Activated CD4-positive, CD25-positive, alpha-beta regulatory T cell treated with anti-CD3 and anti-CD28 coated beads, Interleukin-2, amount 50 U/mL, for 24 hours (primary cell): ENCODE measurements around the gene MEAK7.

ENCODE experiments used
- ATAC-seq, 2 donors: fragments of 150-1000 bp; cut with Tn5 transposase; one replicate each; pipeline ENCODE4 v1.10.0; 2021; ENCODE audit warnings: mild to moderate bottlenecking in 1 of 2, moderate library complexity in 1 of 2

Gene MEAK7

DNA sequence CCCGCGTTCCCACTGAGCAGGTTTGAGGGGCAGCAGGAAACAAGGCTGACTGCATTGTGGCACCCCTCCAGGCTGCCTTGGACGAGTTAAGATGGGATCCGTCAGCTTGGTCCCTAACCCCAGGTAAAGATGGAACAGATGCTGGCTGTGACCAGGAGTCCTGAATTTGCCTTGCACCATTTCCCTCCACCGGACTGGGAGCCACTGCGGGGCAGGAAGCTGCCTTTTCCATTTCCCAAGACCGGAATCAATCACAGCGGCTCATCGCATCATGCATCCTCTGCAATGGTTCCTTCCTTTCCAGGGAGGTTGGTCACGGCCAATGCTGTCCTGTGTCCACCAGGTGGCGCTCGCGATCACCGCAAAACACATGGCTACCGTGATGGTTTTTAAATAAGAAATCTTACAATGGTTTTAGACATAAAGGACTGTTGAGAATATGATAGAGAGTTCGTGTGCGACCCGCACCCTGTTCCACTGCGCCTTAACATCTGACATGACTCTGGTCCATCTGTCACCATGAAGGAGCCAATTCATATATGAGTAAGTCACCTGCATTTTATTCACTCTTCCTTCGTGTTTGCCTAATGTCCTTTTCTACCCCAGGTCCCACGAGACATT, 6.8 kb upstream of the MEAK7 start:
- ATAC-seq, result peak; percentile 20 to 21

DNA sequence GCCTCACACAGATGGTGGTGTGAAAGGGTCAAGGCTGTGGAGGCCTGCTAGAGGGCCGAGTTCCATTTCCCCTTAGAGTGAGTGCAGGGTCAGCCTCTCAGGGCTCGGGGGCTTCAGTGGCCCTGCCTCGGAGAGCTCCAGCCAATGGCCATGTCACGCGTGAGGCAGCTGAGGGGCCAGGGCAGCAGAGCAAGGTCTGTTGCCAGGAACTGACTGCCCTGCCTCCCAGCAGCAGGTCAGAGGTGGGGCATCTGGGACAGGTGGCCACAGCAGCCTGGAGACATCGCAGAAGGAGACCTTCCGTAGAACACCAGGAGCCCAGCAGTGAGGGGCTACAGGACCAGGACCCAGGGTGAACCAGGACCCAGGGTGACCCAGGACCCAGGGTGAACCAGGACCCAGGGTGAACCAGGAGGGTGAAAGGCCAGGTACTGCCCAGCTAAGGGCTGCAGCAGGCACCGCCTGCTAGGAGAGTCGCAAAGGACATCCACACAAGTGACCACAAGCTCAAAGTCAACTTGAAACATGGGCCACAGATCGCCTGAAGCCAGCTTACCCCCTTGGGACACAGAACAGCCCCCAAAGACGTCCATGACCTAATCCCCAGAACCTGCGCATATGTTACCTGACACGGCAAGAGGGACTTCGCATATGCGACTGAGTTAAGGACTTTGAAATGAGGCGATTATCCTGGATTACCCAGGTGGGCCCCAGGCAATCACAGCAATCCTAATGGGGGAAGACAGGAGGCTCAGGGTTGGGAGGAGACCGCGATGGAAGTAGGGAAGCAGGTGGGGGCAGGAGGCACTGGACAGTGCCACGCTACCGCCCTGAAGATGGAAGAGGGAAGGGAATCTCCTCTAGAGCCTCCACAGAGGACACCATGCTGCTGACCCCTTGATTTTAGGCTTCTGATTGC, 4.8 kb upstream of the MEAK7 start:
- no peak for ATAC-seq

DNA sequence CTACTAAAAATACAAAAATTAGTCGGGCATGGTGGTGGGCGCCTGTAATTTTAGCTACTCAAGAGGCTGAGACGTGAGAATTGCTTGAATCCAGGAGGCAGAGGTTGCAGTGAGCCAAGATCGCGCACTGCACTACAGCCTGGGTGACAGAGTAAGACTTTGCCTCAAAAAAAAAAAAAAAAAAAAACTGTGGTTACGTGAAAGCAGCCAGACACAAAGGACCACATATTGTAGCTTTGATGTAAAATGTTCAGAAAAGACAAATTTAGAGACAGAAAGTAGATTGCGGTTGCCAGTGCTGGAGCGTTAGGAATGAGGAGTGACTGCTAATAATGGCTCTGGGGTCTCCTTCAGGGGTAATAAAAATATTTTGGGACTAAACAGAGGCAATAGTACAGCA, 4.0 kb upstream of the MEAK7 start:
- ATAC-seq, result no peak

DNA sequence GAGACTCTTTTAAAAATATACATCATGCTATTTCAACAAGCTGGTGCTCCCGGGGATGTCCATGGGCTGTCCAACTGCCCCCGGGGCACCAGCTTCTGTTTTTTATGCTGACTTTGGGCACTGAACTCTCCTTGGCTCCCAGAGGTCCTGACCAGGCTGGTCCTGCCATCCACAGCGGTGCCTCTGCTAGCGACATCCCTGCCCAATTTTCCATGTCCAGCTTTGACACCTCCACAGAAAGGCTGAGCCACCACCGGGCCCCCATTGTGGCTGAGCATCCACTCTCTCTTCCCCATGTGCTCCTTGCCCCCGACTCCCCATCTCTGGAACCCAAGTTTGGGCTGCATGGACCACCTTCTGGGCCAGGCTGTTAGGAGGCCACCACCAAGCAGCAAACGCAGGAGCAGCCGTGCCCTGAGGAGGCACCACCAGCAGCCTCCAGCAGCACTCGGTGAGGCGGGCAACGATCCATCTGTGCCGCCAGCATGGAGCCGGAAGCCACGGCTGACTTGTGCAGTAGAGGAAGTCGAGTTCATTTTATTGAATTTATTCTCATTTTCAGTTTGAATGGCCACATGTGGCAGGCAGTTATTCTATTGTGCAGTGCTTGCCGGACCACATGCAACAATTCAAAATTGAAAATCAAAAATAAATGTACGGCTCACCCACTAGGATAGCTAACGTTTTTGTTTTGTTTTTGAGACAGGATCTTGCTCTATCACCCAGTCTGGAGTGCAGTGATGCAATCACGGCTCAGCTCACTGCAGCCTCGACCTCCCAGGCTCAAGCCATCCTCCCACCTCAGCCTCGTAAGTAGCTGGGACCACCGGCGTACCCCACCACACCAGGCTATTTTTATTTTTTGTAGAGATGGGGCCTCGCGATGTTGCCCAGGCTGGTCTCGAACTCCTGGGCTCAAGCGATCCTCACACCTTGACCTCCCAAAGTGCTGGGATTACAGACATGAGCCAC, 2.8 kb upstream of the MEAK7 start:
- ATAC-seq, result no peak

DNA sequence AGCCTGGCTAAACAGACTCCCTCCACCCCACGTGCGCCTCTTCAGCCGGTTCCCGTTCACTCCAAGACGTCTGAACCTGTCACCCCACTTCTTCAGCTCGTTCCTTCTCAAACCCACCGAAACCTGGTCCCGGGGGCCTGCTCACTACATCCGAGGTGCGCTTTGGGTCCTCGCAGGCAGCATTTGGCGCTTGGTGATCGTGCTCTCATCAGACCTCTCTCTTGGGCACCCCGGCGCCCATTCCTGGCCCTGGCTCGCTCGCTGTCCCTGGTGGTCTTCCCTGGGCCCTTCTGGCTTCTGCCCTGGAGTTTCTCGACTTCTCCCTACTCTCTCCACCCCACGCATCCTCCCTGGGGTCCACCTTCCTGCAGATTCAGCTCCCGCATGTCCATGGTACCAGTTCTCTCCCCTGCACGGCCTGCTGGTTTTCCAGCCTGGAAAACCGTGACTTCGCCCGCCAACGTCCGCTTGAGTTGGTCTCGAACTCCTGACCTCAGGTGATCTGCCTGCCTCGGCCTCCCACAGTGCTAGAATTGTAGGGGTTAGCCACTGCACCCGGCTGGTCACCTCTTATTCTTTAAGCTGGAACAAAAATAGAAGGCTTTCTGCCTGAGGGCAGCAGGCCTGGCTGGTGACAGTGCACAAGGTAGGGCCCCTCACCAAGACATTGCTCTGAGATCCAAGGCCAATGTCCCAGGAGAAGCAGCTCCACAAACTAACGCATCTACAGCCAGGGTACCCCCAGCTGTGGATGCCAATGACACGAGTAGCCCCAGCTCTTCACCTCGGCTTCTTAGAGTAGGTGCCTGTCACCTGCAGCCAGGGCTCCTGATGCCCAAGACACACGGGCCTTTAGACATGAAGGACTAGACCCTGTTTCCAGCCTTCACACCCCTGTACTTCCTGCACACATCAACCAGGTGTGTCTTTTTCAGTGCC, 1.1 kb upstream of the MEAK7 start:
- ATAC-seq, result no peak

DNA sequence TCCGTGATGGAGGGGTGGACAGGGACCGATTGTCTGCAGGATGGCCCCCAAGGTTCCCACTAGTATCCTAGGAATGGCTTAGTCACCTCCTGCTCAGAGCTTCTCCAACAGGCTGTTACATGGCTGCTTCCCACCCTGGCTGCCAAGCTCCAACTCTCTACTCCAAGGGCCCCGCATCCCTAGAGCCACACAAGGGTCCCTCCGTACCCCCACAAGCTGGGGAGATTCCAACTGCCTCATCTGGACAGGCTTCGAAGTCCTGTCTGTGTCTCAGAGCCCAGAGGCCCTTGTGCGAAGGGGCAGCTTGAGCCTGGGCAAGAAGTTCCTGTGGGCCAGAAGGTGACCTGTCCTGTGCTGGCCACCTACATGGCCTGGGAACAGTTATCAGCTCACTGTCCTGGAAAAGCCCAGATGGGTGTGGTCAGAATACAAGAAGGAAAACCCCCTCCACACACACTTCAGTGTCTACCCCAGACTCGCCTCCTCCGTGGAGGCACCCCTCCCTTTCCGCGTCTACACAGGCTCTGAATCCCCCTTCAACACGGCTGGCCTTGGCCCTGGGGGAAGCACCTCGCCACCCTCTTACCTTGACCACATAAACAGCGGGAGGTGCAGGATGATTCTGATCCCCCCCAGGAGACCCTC, 586 bp downstream of the MEAK7 start:
- no peak for ATAC-seq

DNA sequence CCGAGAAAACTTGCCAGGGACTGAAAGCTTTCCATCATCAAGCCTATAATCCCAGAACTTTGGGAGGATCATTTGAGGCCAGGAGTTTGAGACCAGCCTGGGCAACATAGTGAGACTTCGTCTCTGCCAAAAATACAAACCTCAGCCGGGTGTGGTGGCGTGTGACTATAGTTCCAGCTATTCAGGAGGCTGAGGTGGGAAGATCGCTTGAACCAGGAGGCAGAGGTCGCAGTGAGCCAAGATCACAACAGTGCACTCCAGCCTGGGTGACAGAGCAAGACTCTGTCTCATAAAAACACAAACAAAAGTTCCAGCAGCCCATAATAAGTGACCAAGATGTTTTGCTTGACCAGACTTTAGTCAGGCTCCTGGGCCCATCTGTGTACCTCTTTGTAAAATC, 1.9 kb downstream of the MEAK7 start:
- no peak for ATAC-seq

DNA sequence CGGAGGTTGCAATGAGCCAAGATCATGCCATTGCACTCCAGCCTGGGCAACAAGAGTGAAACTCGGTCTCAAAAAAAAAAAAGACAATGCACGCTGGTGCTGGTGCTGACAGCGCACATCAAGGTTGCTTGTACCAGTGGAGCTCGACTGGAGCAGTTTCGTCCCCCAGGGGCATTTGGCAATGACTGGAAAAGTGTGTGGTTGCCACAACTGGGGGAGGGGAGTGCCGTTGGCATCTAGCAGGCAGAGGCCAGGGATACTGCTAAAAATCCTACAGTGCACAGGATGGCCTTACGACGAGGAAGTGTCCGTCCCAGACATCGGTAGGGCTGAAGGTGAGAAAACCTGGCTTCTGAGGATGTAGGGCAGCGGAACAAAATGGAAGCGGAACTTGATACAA, 2.4 kb downstream of the MEAK7 start:
- no peak for ATAC-seq

DNA sequence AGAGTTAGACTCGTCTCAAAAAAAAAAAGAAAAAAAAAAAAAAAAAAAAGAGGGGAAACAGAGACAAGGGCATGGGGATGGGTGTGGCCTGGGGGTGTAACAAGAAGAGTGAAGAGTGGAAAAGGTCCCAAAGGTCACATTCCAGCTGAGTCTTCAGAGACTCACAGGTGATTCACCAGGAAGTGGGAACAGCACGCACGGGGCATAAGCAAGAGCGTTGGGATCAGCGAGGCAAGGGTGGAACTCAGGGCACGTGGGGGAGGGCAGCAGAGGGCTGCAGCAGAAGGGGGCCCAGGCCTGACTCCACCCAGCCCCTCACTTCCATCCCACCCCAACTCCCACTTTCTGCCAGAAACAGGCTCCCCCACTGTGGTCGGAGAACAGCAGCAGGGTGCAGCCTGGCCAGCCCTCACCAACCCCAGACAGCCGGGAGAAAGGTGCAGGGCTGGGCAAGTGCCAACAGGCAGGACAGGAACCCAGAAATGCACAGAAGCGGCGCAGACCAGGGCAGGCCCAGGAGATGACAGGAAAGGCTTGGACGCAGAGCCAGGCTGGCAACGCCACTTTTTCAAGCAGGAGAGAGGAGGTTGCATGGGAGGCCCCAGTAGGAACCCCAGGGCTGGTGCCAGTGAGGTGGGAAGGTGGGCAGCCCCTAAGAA, 3.3 kb downstream of the MEAK7 start:
- ATAC-seq, result no peak

DNA sequence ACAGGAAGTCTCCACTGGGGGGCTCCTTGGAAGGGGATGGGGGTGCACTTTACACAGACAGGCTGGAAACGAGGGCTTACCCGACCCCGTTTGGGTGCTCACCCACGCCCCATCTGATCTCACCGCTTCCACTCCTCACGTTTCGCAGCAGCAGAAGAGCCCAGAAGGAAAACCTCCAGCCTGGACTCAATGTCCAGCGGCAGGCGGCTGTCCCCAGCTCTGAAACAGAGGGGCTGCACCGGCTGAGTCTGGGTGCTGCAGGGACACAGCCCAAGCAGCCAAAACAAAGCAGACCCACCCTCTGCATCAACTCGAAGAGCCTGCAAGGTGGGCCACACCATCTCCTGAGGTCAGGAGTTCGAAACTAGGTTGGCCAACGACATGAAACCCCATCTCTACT, 3.9 kb downstream of the MEAK7 start:
- ATAC-seq, result no peak

DNA sequence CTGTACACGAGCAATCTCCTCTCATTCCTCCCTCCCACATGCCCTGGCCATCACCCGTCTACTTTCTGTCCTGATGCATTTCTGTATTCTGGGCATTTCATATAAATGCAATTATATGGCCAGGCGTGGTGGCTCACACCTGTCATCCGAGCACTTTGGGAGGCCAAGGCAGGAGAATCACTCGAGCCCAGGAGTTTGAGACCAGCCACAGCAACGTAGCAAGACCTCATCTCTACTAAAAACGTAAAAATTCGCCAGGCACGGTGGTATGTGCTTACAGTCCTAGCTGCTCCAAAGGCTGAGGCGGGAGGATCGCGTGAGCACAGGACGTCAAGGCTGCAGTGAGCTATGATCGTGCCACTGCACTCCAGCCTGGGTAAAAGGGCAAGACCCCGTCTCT, 4.8 kb downstream of the MEAK7 start:
- no peak for ATAC-seq

DNA sequence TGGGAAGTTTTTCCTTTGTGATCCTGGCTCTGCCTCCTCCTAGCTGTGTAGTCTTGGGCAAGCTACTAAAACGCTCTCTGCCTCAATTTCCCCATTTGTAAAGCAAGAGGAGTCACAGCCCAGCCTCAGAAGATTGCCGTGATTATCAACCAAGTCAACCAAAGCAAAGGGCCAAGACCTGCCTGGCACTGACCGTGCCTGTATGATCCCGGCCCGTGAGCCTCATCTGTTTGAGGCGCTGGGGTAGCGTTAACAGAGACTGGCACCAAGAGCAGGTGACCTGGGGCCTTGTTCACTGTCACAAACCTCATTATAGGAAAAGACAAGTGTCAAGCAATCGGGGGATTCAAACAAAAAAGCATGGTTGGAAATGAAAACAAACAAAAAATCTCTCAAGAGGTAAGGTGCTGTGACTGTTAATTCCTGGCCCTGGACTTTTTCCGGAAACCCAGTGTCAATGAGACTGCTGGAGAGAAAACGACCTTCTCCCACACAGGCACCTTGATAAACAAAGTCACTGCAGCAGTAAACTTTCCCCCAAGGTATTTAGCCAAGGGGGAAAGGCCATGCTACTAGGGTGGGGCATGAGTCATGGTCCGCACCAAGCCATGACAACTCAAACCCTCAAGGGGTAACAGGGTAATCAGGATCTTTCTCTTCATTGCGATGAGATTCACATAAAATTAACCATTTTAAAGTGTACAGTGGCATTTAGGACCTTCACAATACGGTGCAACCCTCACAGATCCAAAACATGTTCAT, 5.4 kb downstream of the MEAK7 start:
- no peak for ATAC-seq

DNA sequence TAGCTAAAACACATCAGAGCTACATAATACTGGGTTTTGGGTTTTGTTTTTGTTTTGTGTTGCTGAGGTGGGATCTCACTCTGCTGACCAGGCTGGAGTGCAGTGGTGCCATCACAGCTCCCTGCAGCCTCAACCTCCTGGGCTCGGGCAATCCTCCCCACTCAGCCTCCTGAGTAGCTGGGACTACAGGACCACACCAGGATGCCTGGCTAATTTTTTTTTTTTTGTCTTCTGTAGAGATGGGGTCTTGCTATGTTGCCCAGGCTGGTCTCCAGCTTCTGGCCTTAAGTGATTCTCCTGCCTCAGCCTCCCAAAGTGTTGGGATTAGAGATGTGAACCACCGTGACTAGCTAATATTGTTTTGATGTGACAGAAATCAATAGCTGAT, 6.2 kb downstream of the MEAK7 start:
- no peak for ATAC-seq

DNA sequence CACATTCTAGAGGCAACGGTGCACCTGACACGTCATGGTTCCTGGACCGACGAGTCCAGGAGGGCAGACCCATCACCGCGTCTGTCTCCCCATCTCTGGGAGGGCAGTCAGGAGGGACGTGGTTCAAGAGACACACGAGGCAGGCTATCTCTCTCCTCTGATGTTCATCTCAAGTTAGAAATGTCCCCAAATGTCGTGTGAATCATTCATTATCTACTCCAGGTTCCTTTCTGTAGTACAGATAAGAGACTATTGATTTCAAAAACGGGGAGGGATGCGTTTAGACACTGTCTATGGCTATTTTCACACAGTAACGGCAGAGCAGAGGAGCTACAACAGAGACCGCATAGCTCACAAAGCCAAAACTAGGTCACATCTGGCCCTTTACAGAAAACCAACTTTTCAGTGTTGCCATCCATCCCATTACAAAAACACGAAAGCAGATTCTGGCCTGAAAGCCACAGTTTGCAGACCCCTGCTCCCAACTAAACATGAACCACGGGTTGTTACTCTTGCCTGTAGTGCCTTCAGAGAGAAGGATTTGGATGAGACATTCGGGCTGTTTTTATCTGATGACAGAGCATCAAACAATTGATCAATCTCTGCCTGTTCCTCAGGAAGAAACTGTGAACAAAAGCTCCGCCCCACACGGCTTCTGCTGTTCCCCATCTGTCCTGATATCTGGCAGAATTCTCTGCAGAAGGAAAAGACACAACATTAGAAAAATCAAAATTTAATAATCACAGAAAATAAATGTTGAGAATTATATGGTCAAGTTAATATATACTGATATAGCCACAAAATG, 6.8 kb downstream of the MEAK7 start:
- no peak for ATAC-seq

DNA sequence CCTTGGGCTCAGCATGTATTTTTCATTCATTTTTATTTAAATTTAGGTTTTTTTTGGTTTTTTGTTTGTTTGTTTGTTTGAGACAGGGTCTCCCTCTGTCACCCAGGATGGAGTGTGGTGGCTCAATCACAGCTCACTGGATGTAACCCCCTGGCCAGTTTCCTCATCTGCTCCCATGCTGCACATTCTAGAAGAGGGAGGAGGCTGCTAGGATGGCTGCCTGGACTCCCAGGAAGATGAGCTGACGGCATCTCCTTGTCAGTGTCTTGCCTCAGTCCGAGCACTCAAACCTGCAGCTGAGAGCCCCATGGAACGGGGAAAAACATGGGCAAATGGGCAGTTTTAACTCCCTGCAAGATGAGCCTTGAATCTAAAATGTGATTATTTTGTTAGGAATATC, 7.5 kb downstream of the MEAK7 start:
- ATAC-seq, result no peak

DNA sequence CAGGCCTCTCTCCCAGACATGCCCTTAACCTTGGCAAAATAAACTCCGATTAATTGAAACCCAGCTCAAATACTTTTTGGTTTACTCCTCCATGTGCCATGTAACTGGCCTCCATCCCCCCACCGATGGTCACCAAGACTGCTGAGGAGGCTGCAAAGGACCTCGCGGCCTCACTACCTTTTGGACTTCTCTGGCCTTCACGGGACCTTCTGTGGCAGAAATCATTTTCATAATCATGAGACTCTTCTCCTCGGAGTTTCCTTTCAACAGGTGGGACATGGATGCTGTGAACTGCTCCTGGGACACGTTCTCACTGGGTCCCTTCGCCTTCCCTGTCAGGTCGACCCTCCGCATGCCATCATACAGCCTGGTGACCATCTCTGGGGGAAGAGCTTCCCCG, 9.0 kb downstream of the MEAK7 start:
- ATAC-seq, result no peak

DNA sequence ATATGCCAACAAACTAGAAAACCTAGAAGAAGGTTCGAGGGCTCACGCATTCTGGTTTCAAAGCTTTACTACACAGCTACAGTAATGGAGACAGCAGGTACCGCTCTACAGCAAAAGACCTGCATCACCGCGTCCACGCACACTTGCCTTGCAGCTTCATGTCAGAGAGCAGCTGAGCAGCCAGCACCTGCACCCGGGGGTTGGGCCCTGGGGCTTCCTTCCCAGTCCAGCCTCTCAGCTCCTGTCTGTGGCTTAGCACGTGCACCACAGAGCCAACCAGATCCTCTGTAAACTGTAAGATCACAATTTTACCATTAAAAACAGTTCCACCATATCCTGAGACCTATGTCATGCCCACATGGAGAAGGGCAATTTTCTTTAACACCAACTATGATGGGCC, 15.3 kb downstream of the MEAK7 start:
- no peak for ATAC-seq

DNA sequence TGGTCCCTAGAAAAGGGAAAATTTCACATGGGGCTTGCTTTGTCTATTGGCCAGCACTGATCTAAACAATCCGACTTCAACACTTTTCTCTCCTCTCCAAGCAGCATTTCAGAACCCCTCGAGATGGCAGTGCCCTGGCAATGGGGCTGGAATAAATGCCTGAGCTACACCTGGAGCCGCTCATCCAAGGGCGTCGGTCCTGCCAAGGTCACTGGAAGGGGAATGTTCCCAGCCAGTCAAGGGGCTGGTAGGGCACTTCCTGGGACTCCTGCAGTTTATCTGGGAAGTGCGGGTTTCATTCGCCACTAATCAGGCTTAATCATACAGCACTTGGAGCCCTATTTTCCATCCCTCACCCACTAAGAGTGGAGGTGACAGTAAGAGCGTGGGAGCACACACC, 17.1 kb downstream of the MEAK7 start:
- ATAC-seq, result no peak

DNA sequence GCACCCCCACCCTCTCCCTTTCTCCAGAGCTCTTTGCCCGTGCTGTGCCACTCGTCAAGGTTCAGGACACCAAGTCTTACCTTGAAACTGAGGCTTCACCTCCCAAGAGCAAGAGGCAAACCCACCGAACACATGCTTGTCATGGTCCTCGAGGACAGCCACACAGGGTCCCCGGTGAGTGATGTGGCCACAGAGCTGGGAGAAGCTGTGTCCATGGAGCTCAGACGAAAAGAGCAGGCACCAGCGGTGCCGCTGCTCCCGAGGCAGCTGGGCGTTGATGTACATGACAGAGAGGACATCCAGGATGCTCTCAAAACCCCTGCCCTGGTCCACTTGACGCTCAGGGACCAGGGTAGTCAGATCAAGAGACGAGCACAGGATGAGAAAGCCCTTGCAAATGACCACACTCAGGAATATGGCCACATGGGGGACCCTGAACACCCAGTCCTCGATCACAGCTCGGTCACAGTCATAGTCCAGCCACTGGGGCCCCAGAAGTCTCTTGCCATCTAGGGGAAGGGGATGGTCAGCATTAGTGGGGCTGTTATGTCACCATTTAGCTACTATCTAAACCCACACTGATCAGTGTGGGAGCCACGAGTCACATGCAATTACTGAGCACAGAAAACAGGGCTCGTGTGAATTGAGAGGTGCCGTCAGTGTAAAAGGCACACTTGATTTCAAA, 17.8 kb downstream of the MEAK7 start:
- no peak for ATAC-seq
